Ishikawa (cell line): ENCODE measurements around the gene KLF16.

ENCODE experiments used
- CEBPB ChIP-seq: IDR thresholded peaks from 2 replicates; pipeline ENCODE4 v1.6.1; 2012
- CREB1 ChIP-seq: IDR thresholded peaks from 2 replicates; pipeline ENCODE4 v1.6.1; 2012; ENCODE audit warnings: low read depth
- EGR1 ChIP-seq: IDR thresholded peaks from 2 replicates; pipeline ENCODE4 v1.6.1; 2012
- EP300 ChIP-seq: IDR thresholded peaks from 2 replicates; pipeline ENCODE4 v1.6.1; 2012; ENCODE audit warnings: borderline replicate concordance
- FOXM1 ChIP-seq: IDR thresholded peaks from 2 replicates; pipeline ENCODE4 v1.6.1; 2012; ENCODE audit warnings: low read depth, borderline replicate concordance
- MAX ChIP-seq: IDR thresholded peaks from 2 replicates; pipeline ENCODE4 v1.6.1; 2012
- NFIC ChIP-seq: IDR thresholded peaks from 2 replicates; pipeline ENCODE4 v1.6.1; 2012
- RAD21 ChIP-seq: IDR thresholded peaks from 2 replicates; pipeline ENCODE4 v1.6.1; 2012; ENCODE audit warnings: low read depth
- TAF1 ChIP-seq: IDR thresholded peaks from 2 replicates; pipeline ENCODE4 v1.6.1; 2012; ENCODE audit warnings: low read depth, mild to moderate bottlenecking
- TCF12 ChIP-seq: IDR thresholded peaks from 2 replicates; pipeline ENCODE4 v1.6.1; 2012; ENCODE audit warnings: low read depth
- TEAD4 ChIP-seq: IDR thresholded peaks from 2 replicates; pipeline ENCODE4 v1.6.1; 2012
- USF1 ChIP-seq: IDR thresholded peaks from 2 replicates; pipeline ENCODE4 v1.6.1; 2012
- YY1 ChIP-seq: IDR thresholded peaks from 2 replicates; pipeline ENCODE4 v1.6.1; 2012; ENCODE audit warnings: low read depth
- ZBTB7A ChIP-seq: IDR thresholded peaks from 2 replicates; pipeline ENCODE4 v1.6.1; 2012; ENCODE audit warnings: low read depth
- TF ChIP-seq, protein P1 (sequence below): IDR thresholded peaks from 2 replicates; pipeline ENCODE4 v1.6.1; 2012; ENCODE audit warnings: low read depth, mild to moderate bottlenecking

The KLF16 gene

GRCh38 chr19:1854542-1855039, 8.8 kb downstream of the KLF16 start:
- TF ChIP-seq FOXM1 (no peak), CEBPB (no peak)

DNA sequence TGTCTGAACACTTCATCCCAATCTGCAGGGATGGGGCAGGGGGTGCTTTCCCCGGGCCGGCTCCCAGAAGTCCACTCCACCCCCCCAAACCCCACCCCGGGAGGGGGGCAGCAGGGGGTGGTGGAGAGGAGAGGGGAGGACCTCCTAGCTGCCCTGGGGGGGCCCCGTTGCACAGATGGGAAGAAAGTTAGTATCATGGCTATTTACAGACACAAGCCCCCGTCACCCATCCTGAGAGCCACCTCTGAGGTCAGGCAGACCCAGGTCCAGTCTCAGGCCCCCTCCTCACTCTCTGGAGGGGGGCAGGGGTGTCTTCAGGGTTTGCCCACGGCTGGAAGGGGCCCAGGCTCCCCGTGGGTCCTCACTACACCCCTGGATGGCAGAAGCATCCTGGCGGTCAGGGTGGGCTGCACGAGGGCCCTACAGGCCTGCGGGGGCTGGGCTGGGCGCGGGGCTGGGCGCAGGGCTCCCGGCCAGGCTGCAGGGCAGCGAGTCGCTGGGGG, 9.3 kb downstream of the KLF16 start:
- no peak for TF ChIP-seq CEBPB
- no peak for TF ChIP-seq TEAD4
- no peak for TF ChIP-seq ZBTB7A
- no peak for TF ChIP-seq NFIC
- no peak for TF ChIP-seq FOXM1
- TF ChIP-seq CREB1, result no peak
- TF ChIP-seq MAX, result no peak
- TF ChIP-seq TCF12, result no peak
- TF ChIP-seq USF1, result no peak
- no peak for TF ChIP-seq TAF1
- TF ChIP-seq, protein P1, sequence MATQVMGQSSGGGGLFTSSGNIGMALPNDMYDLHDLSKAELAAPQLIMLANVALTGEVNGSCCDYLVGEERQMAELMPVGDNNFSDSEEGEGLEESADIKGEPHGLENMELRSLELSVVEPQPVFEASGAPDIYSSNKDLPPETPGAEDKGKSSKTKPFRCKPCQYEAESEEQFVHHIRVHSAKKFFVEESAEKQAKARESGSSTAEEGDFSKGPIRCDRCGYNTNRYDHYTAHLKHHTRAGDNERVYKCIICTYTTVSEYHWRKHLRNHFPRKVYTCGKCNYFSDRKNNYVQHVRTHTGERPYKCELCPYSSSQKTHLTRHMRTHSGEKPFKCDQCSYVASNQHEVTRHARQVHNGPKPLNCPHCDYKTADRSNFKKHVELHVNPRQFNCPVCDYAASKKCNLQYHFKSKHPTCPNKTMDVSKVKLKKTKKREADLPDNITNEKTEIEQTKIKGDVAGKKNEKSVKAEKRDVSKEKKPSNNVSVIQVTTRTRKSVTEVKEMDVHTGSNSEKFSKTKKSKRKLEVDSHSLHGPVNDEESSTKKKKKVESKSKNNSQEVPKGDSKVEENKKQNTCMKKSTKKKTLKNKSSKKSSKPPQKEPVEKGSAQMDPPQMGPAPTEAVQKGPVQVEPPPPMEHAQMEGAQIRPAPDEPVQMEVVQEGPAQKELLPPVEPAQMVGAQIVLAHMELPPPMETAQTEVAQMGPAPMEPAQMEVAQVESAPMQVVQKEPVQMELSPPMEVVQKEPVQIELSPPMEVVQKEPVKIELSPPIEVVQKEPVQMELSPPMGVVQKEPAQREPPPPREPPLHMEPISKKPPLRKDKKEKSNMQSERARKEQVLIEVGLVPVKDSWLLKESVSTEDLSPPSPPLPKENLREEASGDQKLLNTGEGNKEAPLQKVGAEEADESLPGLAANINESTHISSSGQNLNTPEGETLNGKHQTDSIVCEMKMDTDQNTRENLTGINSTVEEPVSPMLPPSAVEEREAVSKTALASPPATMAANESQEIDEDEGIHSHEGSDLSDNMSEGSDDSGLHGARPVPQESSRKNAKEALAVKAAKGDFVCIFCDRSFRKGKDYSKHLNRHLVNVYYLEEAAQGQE, result no peak
- no peak for TF ChIP-seq EP300
- TF ChIP-seq EGR1, result no peak
- no peak for TF ChIP-seq YY1
- TF ChIP-seq RAD21, result no peak

GRCh38 chr19:1853295-1854038, 9.9 kb downstream of the KLF16 start:
- TF ChIP-seq MAX, result peak; percentile 39; the same call in 1 of the 2 replicates
- no peak for TF ChIP-seq TCF12
- no peak for TF ChIP-seq EP300
- peak; percentile 92 for TF ChIP-seq USF1

- TF ChIP-seq TAF1 (no peak), RAD21 (no peak), FOXM1 (no peak), TEAD4 (no peak), USF1 (no peak), YY1 (no peak)
These were observed 10.7 kb downstream of the KLF16 start for GRCh38 chr19:1852581-1853128.

- TF ChIP-seq CEBPB (no peak), TAF1 (no peak), NFIC (no peak), CREB1 (no peak), RAD21 (no peak), ZBTB7A (no peak), TCF12 (no peak), YY1 (no peak)
These were observed 11.5 kb downstream of the KLF16 start for GRCh38 chr19:1851654-1852580.

DNA sequence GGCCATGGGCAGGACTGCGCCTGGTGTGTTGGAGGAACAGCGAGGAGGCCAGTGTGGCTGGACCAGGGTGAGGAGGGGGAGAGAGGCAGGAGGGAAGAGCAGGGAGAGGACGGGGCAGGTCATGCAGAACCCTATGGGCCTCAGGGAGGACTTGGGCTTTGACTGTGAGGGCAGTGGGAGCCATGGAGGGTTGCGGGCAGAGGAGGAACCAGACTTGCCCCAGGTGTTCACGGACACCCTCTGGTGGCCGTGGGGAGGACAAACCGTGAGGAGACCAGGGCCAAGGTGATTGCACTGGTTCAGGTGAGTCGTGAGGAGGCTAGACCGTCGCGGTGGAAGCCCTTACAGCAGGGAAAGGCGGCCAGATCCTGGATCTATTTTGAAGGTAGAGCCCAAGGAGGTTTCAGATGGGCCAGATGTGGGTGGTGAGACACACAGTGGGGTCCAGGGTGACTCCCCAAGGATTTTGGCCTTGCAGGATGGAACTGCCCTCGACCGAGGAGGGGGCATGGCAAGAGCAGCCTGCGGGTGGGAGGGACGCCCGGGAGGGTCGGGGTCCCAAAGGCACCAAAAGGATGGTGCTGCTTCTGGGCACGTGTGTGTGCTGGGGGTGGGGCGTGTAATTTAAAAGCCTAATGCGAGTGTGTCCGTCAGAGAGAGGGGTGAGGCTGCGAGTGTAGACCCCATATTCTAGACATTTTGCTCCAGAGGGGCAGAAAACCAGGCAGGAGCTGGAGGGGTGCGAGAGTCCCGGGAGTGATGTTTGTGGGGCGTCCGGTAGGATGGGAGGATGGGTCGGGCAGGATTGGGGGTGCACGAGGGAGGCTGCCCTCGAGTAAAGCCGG, 12.3 kb downstream of the KLF16 start:
- TF ChIP-seq CREB1, result no peak
- TF ChIP-seq FOXM1, result no peak
- no peak for TF ChIP-seq RAD21
- TF ChIP-seq NFIC, result no peak
- no peak for TF ChIP-seq EGR1
- TF ChIP-seq CEBPB, result no peak
- TF ChIP-seq EP300, result no peak
- no peak for TF ChIP-seq TEAD4
- no peak for TF ChIP-seq MAX
- TF ChIP-seq USF1, result no peak
- TF ChIP-seq, protein P1, result no peak
- TF ChIP-seq TAF1, result no peak
- no peak for TF ChIP-seq YY1
- no peak for TF ChIP-seq ZBTB7A
- TF ChIP-seq TCF12, result no peak
